CD4-positive, alpha-beta T cell treated with Interleukin-4 for 4 hours (primary cell): ENCODE measurements around the gene ARPC2.
"Not testable (repeated sequence)": the region's sequence is repeated elsewhere in the genome, so short reads cannot be mapped to it uniquely, and the experiment has no call there.

Source experiments
- DNase-seq: peaks from one replicate; pipeline ENCODE4 v3.0.0-alpha.2; 2020

The ARPC2 gene

GRCh38 chr2:218216674-218217359, at the start of gene ARPC2:
Gene ARPC2, plus strand, starts transcription at chr2:218217189. Its CDS starts 282 bp downstream, at chr2:218217471.
- DNase-seq, result peak; percentile 92

GRCh38 chr2:218168016-218168415, 49.0 kb upstream of the ARPC2 start:
- no peak for DNase-seq

GRCh38 chr2:218168635-218169462, 48.1 kb upstream of the ARPC2 start:
- DNase-seq, result peak; percentile 70

GRCh38 chr2:218169757-218170546, 47.0 kb upstream of the ARPC2 start:
- no peak for DNase-seq

GRCh38 chr2:218171744-218172143, 45.2 kb upstream of the ARPC2 start:
- DNase-seq, result not testable (repeated sequence)

GRCh38 chr2:218172845-218173244, 44.1 kb upstream of the ARPC2 start:
- DNase-seq, result no peak

- DNase-seq, result no peak
Observed at GRCh38 chr2:218179782-218180181, 37.2 kb upstream of the ARPC2 start.

- DNase-seq, result no peak
Observed at GRCh38 chr2:218180467-218181114, 36.4 kb upstream of the ARPC2 start.

- no peak for DNase-seq
Observed at GRCh38 chr2:218184331-218184730, 32.7 kb upstream of the ARPC2 start.

- DNase-seq, result peak; percentile 80
Observed at GRCh38 chr2:218186355-218186766, 30.6 kb upstream of the ARPC2 start.

GRCh38 chr2:218186876-218187275, 30.1 kb upstream of the ARPC2 start:
- no peak for DNase-seq

- DNase-seq, result no peak
Observed at GRCh38 chr2:218187296-218188015, 29.5 kb upstream of the ARPC2 start.

GRCh38 chr2:218188528-218188927, 28.5 kb upstream of the ARPC2 start:
- no peak for DNase-seq

- DNase-seq, result no peak
Observed at GRCh38 chr2:218192902-218193430, 24.0 kb upstream of the ARPC2 start.

GRCh38 chr2:218193701-218194100, 23.3 kb upstream of the ARPC2 start:
- no peak for DNase-seq

- DNase-seq, result no peak
Observed at GRCh38 chr2:218194880-218195279, 22.1 kb upstream of the ARPC2 start.

GRCh38 chr2:218196974-218197373, 20.0 kb upstream of the ARPC2 start:
- DNase-seq, result no peak

- no peak for DNase-seq
Observed at GRCh38 chr2:218202266-218202665, 14.7 kb upstream of the ARPC2 start.

- DNase-seq, result no peak
Observed at GRCh38 chr2:218209078-218209477, 7.9 kb upstream of the ARPC2 start.

GRCh38 chr2:218214116-218214515, 2.9 kb upstream of the ARPC2 start:
- DNase-seq, result no peak

GRCh38 chr2:218216336-218216673, 684 bp upstream of the ARPC2 start:
- no peak for DNase-seq
